K562 (cell line): ENCODE results near the gene COPE. TPM values are rescaled to one million over a fixed set of nuclear protein-coding genes. Genes with fewer than 3 reads are reported as not detected.
A peak's percentile ranks its signal among the peaks of the same experiment; 100 is the strongest.

Experiments
- ATAC-seq: fragments of 200-7000 bp; cut with Tn5 transposase; 3 replicates; pipeline ENCODE4 v1.9.1; 2020; ENCODE audit warnings: moderate library complexity
- BruUV-seq: library from RNA; stranded (reverse); fragments of 400-500 nt; replicated peaks from 2 replicates; lab custom pipeline; 2021; lab: Mats Ljungman, UMichigan
- CTCF ChIA-PET: fragments of 300-600 bp; formaldehyde crosslinking; extraction: SDS; loops from one replicate; lab custom pipeline; 2021; ENCODE audit warnings: low intra/inter-chr PET ratio; lab: Yijun Ruan, JAX
- POLR2A ChIA-PET: fragments of 300-600, 350-650 bp; sonication (Branson Sonifier 250); formaldehyde crosslinking; extraction: SDS; loops from one replicate; lab custom pipeline; 2021; ENCODE audit warnings: antibody characterized with exemption, inconsistent platforms; lab: Yijun Ruan, JAX
- DNase-seq, 4 experiments: peaks; one replicate each; pipeline versions ENCODE4 v3.0.0 to v3.0.0-alpha.2; 2011 to 2018; ENCODE audit warnings: low spot score in 3 of 4, mixed read lengths in 3 of 4; ENCODE audit errors: extremely low read depth in 1 of 4
- FAIRE-seq: peaks from 2 replicates; lab custom pipeline; 2011; peaks lifted over from hg19 to GRCh38; lab: Jason Lieb, UNC
- H2AFZ ChIP-seq: 2 replicates; pipeline ENCODE4 v1.6.0; 2011; ENCODE audit warnings: low read depth, low read length, control low read depth, inconsistent platforms
- H3K27ac ChIP-seq: fragments of 200-600 bp; 3 replicates; pipeline ENCODE4 v1.8.0; 2011; ENCODE audit warnings: low read depth, mild to moderate bottlenecking, control low read depth, inconsistent platforms, low read length, moderate library complexity, mixed read lengths; ENCODE audit errors: extremely low read depth
- H3K27me3 ChIP-seq, 2 experiments: fragments of 300-600 bp in 1 of 2; 2 replicates in 1 of 2; 3 replicates in 1 of 2; pipeline versions ENCODE4 v1.6.0 to v1.8.0; 2011; ENCODE audit warnings: inconsistent platforms in 2 of 2, low read length in 2 of 2, mild to moderate bottlenecking in 1 of 2, mixed read lengths in 1 of 2, moderate library complexity in 1 of 2; ENCODE audit not compliant: control insufficient read depth in 2 of 2, insufficient read depth in 2 of 2
- H3K36me3 ChIP-seq: fragments of 300-600 bp; 3 replicates; pipeline ENCODE4 v1.8.0; 2011; ENCODE audit warnings: mild to moderate bottlenecking, low read length, inconsistent platforms; ENCODE audit not compliant: control insufficient read depth, insufficient read depth
- H3K4me1 ChIP-seq, 2 experiments: fragments of 200-600 bp in 1 of 2; replicated peaks in 1 of 2; 2 replicates in 1 of 2; 3 replicates in 1 of 2; pipeline versions ENCODE4 v1.5.1 to v1.8.0; 2011; ENCODE audit warnings: inconsistent platforms in 2 of 2, low read length in 2 of 2, mild to moderate bottlenecking in 1 of 2, mixed read lengths in 1 of 2, moderate library complexity in 1 of 2; ENCODE audit not compliant: control insufficient read depth in 2 of 2, insufficient read depth in 2 of 2
- H3K4me2 ChIP-seq: 2 replicates; pipeline ENCODE4 v1.6.1; 2011; ENCODE audit warnings: low read length, control low read depth, inconsistent platforms, mixed read lengths; ENCODE audit not compliant: insufficient read depth
- H3K4me3 ChIP-seq: fragments of 200-600 bp; sonication (generic), shearing (Covaris generic); 2 replicates; pipeline ENCODE4 v1.5.1; 2016; ENCODE audit warnings: control low read depth, inconsistent platforms
- H3K79me2 ChIP-seq: fragments of 200-600 bp; 3 replicates; pipeline ENCODE4 v1.8.0; 2011; ENCODE audit warnings: low read length, inconsistent platforms; ENCODE audit not compliant: control insufficient read depth, insufficient read depth
- H3K9ac ChIP-seq, 2 experiments: 2 replicates each; pipeline versions ENCODE4 v1.6.0 to v1.6.1; 2011; ENCODE audit warnings: low read depth in 2 of 2, low read length in 2 of 2, control low read depth in 1 of 2, inconsistent platforms in 1 of 2, mild to moderate bottlenecking in 1 of 2, mixed read lengths in 1 of 2; ENCODE audit not compliant: insufficient read depth in 1 of 2
- H3K9me1 ChIP-seq: one replicate; pipeline ENCODE4 v1.6.0; 2011; ENCODE audit warnings: inconsistent platforms, mild to moderate bottlenecking, low read length, moderate library complexity; ENCODE audit not compliant: control insufficient read depth, insufficient read depth
- H3K9me3 ChIP-seq: replicated peaks from 2 replicates; pipeline ENCODE4 v1.5.1; 2011; ENCODE audit warnings: low read depth, low read length, inconsistent platforms; ENCODE audit not compliant: control insufficient read depth, insufficient read depth
- H4K20me1 ChIP-seq: replicated peaks from 2 replicates; pipeline ENCODE4 v1.6.1; 2011; ENCODE audit warnings: low read length, inconsistent platforms, mixed read lengths; ENCODE audit not compliant: control insufficient read depth, insufficient read depth
- ADNP ChIP-seq: fragments of 200-800 bp; sonication (Bioruptor generic); IDR thresholded peaks from 2 replicates; pipeline ENCODE4 v1.6.1; 2016; ENCODE audit warnings: missing genetic modification characterization, missing compliant biosample characterization
- BCOR ChIP-seq: fragments of 450-650 bp; IDR thresholded peaks from 2 replicates; pipeline ENCODE4 v1.6.1; 2016
- CEBPB ChIP-seq: fragments of 450-650 bp; IDR thresholded peaks from 2 replicates; pipeline ENCODE4 v1.6.1; 2016; ENCODE audit warnings: missing genetic modification characterization, missing compliant biosample characterization
- CREB1 ChIP-seq, 2 experiments: sonication (generic) in 1 of 2; formaldehyde crosslinking in 1 of 2; IDR thresholded peaks; 2 replicates each; pipeline versions ENCODE4 v1.6.1 to v1.8.0; 2012 to 2022; ENCODE audit warnings: inconsistent platforms in 1 of 2, mild to moderate bottlenecking in 1 of 2, missing genetic modification reagents in 1 of 2, moderate library complexity in 1 of 2
- CTBP1 ChIP-seq: fragments of 450-650 bp; IDR thresholded peaks from 2 replicates; pipeline ENCODE4 v1.6.1; 2016; ENCODE audit warnings: borderline replicate concordance
- KDM1A ChIP-seq, 2 experiments: fragments of 450-650 bp; IDR thresholded peaks; 2 replicates each; pipeline ENCODE4 v1.6.1; 2016; ENCODE audit warnings: mild to moderate bottlenecking in 2 of 2
- PTBP1 ChIP-seq: fragments of 200-400 bp; formaldehyde crosslinking; IDR thresholded peaks from 2 replicates; pipeline ENCODE4 v1.6.1; 2017; ENCODE audit warnings: low read depth, low read length
- TAF15 ChIP-seq: fragments of 200-400 bp; formaldehyde crosslinking; IDR thresholded peaks from 2 replicates; pipeline ENCODE4 v1.6.1; 2017; ENCODE audit warnings: mild to moderate bottlenecking, low read depth, low read length, moderate library complexity
- TBL1XR1 ChIP-seq, 2 experiments: IDR thresholded peaks; 2 replicates each; pipeline ENCODE4 v1.6.1; 2012; ENCODE audit warnings: improper control_type of control experiment in 2 of 2, low read length in 2 of 2, mild to moderate bottlenecking in 1 of 2
- ZBTB8A ChIP-seq: fragments of 450-650 bp; IDR thresholded peaks from 2 replicates; pipeline ENCODE4 v1.6.1; 2018; ENCODE audit warnings: mild to moderate bottlenecking, moderate library complexity; ENCODE audit not compliant: partially characterized antibody
- ZEB2 ChIP-seq: fragments of 450-650 bp; IDR thresholded peaks from 2 replicates; pipeline ENCODE4 v1.6.1; 2016
- ZNF121 ChIP-seq: sonication (generic); formaldehyde crosslinking; conservative IDR thresholded peaks from 2 replicates; pipeline ENCODE4 v1.8.0; 2022; ENCODE audit warnings: missing genetic modification reagents
- ZNF766 ChIP-seq: fragments of 200-800 bp; sonication (Bioruptor generic); conservative IDR thresholded peaks from 2 replicates; pipeline ENCODE4 v1.6.1; 2016; ENCODE audit warnings: missing genetic modification characterization, missing compliant biosample characterization
- WGBS: fragments of 100-300 bp; shearing (Covaris generic); methylation state at CpG from one replicate; pipeline ENCODE4 v1.1.6; 2016; ENCODE audit warnings: low coverage, mixed read lengths; ENCODE audit not compliant: insufficient coverage; ENCODE audit errors: missing lambda C conversion rate; 5-methylcytosine and 5-hydroxymethylcytosine counted together
- in situ Hi-C: fragments of 300-500 bp; cut with MboI; formaldehyde crosslinking; loops from 4 replicates; pipeline ENCODE4 v1.15.0; 2018; ENCODE audit warnings: inconsistent platforms, mixed read lengths
- intact Hi-C: fragments of 100-400 bp; cut with micrococcal nuclease; formaldehyde crosslinking; loops from 2 replicates; pipeline ENCODE4 v1.14.2; 2022
- polyA plus RNA-seq, 8 experiments: library from polyadenylated mRNA; depleted of rRNA in 4 of 8; stranded (reverse) in 5 of 8; unstranded in 3 of 8; fragments of >200 nt; fragmentation: Nextera tagmentation in 2 of 8; fragmentation: Illumina TruSeq in 1 of 8; extraction: Ambion mirVana in 2 of 8; extraction: Trizol in 1 of 8; gene quantifications; 2 replicates each; pipeline versions ENCODE4 v1.2.1 to v1.2.3, GENCODE V29; 2011 to 2014; ENCODE audit warnings: inconsistent platforms in 1 of 8, missing spikeins in 1 of 8
- total RNA-seq, 7 experiments: library from RNA; depleted of rRNA in 6 of 7; stranded (reverse); fragments of >200 nt in 6 of 7; fragmentation: Illumina TruSeq in 2 of 7; extraction: Trizol in 2 of 7; gene quantifications; 2 replicates each; pipeline versions ENCODE4 v1.2.1 to v1.2.3, GENCODE V29; 2011 to 2021; ENCODE audit warnings: low replicate concordance in 1 of 7

The COPE gene
- total and polyA plus RNA-seq, 9 of the 15 experiments (the other 6 are each of a cell fraction or from before 2014, with no cell fraction given) = 5.8 to 273 (median 147) TPM

DNA sequence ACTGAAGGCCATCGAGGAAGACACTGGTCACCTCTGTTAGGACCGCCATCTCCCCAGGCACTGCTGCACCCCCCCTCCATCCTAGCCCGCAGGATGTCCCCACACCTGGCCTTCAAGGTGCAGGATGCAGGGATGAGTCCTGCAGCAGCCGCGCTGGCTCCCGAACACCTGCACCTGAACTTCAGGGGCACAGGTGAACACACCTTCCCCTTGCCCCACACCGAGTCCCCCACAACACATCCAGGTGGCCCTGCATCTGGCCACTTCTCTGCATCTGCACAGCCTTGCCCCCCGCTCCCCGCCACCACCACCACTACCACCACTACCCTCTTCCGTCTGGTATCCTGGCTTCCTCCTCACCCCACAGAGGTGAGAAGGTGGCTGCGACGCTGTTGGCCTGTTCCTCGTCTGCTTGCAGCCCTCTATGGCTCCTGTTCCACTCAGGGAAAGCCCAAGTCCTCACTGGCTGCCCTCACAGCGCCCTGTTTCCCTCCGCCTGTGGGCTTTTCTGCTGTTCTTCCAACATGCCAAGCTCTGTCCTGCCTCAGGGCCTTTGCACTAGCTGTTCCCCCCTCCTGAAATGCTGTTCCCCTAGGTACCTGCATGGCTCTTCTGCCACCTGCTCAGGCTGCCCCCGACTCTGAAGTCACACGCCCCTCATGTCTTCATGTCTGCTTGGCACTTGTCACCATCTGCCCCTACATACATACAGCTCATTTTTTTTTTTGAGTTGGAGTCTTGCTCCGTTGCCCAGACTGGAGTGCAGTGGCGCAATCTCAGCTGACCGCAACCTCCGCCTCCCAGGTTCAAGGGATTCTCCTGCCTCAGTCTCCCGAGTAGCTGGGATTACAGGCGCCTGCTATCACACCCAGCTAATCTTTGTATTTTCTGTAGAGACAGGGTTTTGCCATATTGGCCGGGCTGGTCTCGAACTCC, 21.8 kb downstream of the COPE start:
- in situ Hi-C loops (no loop called here), intact Hi-C loops (loop anchor here (5.0 kb wide), 1 partner anchor 240 kb away; the partner anchor contains the start of gene TMEM161A)
- Histone ChIP-seq H3K27ac (no peak overlapping the region), H3K4me2 (no peak overlapping the region), H3K4me3 (no peak overlapping the region), H2AFZ (no peak overlapping the region), H3K79me2 (no peaks in the 10 kb centered on the region), H3K9ac (no peak overlapping the region), H4K20me1 (peaks cover 17% of the 10 kb centered on the region), H3K36me3 (peaks cover 26% of the 10 kb centered on the region; the same call in 1 of the 3 replicates), H3K9me3 (no peaks in the 10 kb centered on the region), H3K9me1 (peaks cover 3% of the 10 kb centered on the region), H3K4me1 (peaks cover 12 to 63% of the 10 kb centered on the region in 2 experiments), H3K27me3 (peaks cover 0 to 5% of the 10 kb centered on the region in 2 experiments; a peak in 1 of 5 replicates)
- 68% methylated on average over 24 of the region's 25 CpGs for WGBS
- CTCF ChIA-PET = no interaction called here
- no peak for DNase-seq
- POLR2A ChIA-PET = interaction anchor here (0.6 to 1.9 kb wide), 7 partner anchors 9 to 310 kb away, joined by 3 to 9 read pairs (median 3); partner anchors contain the start of genes COPE and DDX49
- no TSS peak for BruUV-seq
- no peak for FAIRE-seq
- no peak for ATAC-seq
- TF ChIP-seq PTBP1 = 0 out of 2 replicates have a peak, but pooled peaks have one; percentile 44
- peak; percentile 65 for TF ChIP-seq ZNF121 (CRISPR knock-in tag)
- TF ChIP-seq TBL1XR1 (IDR thresholded peaks at IDR 0.05; ENCODE audit: low read length in 2 of 2) = no peak
- TF ChIP-seq TAF15 = 0 out of 2 replicates have a peak, but pooled peaks have one; percentile 19
- TF ChIP-seq KDM1A (IDR thresholded peaks at IDR 0.05) = 0 out of 4 replicates have a peak, but pooled peaks of 1 of the 2 experiments have one; percentile 23
- peak; percentile 49; the same call in 1 of the 2 replicates for TF ChIP-seq ADNP (tag)
- peak; percentile 70; the same call in 1 of the 2 replicates for TF ChIP-seq CTBP1
- peak; percentile 52; the same call in 1 of the 2 replicates for TF ChIP-seq BCOR
- TF ChIP-seq ZNF766 (CRISPR knock-in tag) = 0 out of 2 replicates have a peak, but pooled peaks have one; percentile 9
- peak; percentile 66 for TF ChIP-seq ZEB2
- TF ChIP-seq CREB1 (IDR thresholded peaks at IDR 0.05) = no peak
- TF ChIP-seq CREB1 (CRISPR knock-in tag; IDR thresholded peaks at IDR 0.05) = no peak
- TF ChIP-seq ZBTB8A = no peak
- peak; percentile 66 for TF ChIP-seq CEBPB (tag)
